OCI-LY3 (cell line): Measurements from ENCODE around the gene EXOC7.

Experiments used
- H2AFZ ChIP-seq: fragments of 200-600, 300-600 bp; shearing (Covaris generic); 2 replicates; pipeline ENCODE4 v1.6.0; 2014; ENCODE audit warnings: antibody characterized with exemption, low read depth, low read length
- H3K27ac ChIP-seq: fragments of 200-600, 300-600 bp; sonication (generic); 2 replicates; pipeline ENCODE4 v1.5.1; 2014; ENCODE audit warnings: mild to moderate bottlenecking, low read length, moderate library complexity, mixed read lengths
- H3K27me3 ChIP-seq: fragments of 200-600, 300-600 bp; sonication (generic); 2 replicates; pipeline ENCODE4 v1.6.1; 2014; ENCODE audit warnings: low read depth, low read length, mixed read lengths
- H3K36me3 ChIP-seq: fragments of 200-600, 300-600 bp; sonication (generic); replicated peaks from 2 replicates; pipeline ENCODE3; 2014; ENCODE audit warnings: low read depth, low read length, mixed read lengths
- H3K4me1 ChIP-seq: fragments of 300-600, 200-600 bp; sonication (generic); 2 replicates; pipeline ENCODE4 v1.6.1; 2014; ENCODE audit warnings: low read length, mixed read lengths
- H3K4me2 ChIP-seq: fragments of 200-600, 300-600 bp; sonication (generic); 2 replicates; pipeline ENCODE4 v1.6.1; 2014; ENCODE audit warnings: low read length, mixed read lengths
- H3K4me3 ChIP-seq: fragments of 300-600, 200-600 bp; sonication (generic); 2 replicates; pipeline ENCODE4 v1.5.1; 2014; ENCODE audit warnings: antibody characterized with exemption, mild to moderate bottlenecking, low read length, moderate library complexity
- H3K79me2 ChIP-seq: fragments of 300-600, 200-600 bp; shearing (Covaris generic); 2 replicates; pipeline ENCODE4 v1.6.1; 2014; ENCODE audit warnings: mild to moderate bottlenecking, low read length, mixed read lengths
- H3K9ac ChIP-seq: fragments of 300-600, 200-600 bp; shearing (Covaris generic); 2 replicates; pipeline ENCODE4 v1.6.0; 2014; ENCODE audit warnings: mild to moderate bottlenecking, low read length, moderate library complexity
- H3K9me3 ChIP-seq: fragments of 200-600, 300-600 bp; shearing (Covaris generic); 2 replicates; pipeline ENCODE4 v1.6.1; 2014; ENCODE audit warnings: low read length, mixed read lengths; ENCODE audit not compliant: insufficient read depth
- H4K20me1 ChIP-seq: fragments of 200-600, 300-600 bp; sonication (generic); 2 replicates; pipeline ENCODE4 v1.6.1; 2016; ENCODE audit warnings: low read length, mixed read lengths; ENCODE audit not compliant: insufficient read depth
- EZH2phosphoT487 ChIP-seq: fragments of 200-600 bp; shearing (Covaris generic); IDR thresholded peaks from 2 replicates; pipeline ENCODE4 v1.6.1; 2018; ENCODE audit warnings: antibody characterized with exemption, mixed run types, low read depth
- TF ChIP-seq, protein P1 (sequence below): fragments of 200-600, 300-600 bp; sonication (generic); IDR thresholded peaks from 2 replicates; pipeline ENCODE4 v1.5.1; 2014; ENCODE audit warnings: antibody characterized with exemption, low read length, low read depth

The EXOC7 gene

DNA sequence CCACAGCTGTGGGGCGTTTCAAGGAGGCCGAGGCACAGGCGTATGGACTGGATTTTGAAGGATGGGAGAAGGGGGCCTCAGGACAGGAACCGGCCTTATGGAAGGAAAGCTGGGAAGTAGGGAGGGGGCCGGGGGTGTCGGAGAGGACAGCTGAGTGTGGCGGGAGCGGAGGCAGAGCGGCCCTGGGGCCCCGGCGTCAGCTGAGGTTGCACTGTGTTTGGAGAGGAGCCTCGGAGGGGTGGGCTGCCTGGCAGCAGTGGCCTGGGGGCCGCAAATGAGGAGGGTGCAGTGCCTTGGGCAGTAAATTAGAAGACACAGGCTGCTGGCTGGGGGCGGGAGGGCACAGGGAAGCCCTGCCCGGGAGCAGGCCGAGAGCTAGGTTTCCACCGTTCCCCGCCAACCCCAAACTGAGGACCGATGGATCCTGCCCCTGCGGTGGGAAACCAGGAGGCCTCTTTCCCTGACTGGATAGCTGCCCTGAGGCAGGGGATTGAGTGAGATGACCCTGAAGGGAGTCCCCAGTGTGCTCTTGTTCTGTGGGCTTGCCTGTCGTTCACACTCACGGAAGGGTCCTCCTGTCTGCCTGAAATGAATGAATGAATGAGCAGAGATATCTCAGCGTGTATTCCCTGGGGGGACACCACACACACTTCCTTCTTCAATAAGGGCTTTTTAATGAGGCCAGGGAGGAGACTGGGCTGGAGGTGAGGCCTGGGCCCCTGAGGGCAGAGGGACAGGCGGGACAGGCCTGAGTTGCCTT is 19.0 kb upstream of the EXOC7 start:
- no peaks in the 10 kb centered on the region for H3K27me3 ChIP-seq
- H3K36me3 ChIP-seq = no peaks in the 10 kb centered on the region
- no peak overlapping the region for H3K27ac ChIP-seq
- H3K4me2 ChIP-seq = no peak overlapping the region
- TF ChIP-seq, protein P1, sequence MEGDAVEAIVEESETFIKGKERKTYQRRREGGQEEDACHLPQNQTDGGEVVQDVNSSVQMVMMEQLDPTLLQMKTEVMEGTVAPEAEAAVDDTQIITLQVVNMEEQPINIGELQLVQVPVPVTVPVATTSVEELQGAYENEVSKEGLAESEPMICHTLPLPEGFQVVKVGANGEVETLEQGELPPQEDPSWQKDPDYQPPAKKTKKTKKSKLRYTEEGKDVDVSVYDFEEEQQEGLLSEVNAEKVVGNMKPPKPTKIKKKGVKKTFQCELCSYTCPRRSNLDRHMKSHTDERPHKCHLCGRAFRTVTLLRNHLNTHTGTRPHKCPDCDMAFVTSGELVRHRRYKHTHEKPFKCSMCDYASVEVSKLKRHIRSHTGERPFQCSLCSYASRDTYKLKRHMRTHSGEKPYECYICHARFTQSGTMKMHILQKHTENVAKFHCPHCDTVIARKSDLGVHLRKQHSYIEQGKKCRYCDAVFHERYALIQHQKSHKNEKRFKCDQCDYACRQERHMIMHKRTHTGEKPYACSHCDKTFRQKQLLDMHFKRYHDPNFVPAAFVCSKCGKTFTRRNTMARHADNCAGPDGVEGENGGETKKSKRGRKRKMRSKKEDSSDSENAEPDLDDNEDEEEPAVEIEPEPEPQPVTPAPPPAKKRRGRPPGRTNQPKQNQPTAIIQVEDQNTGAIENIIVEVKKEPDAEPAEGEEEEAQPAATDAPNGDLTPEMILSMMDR = no peak
- TF ChIP-seq EZH2phosphoT487 = no peak
- no peak overlapping the region for H3K9ac ChIP-seq
- no peaks in the 10 kb centered on the region for H4K20me1 ChIP-seq
- no peak overlapping the region for H3K4me3 ChIP-seq
- no peaks in the 10 kb centered on the region for H3K9me3 ChIP-seq
- H2AFZ ChIP-seq = no peak overlapping the region
- H3K4me1 ChIP-seq = peaks cover 3% of the 10 kb centered on the region; the same call in 1 of the 2 replicates
- H3K79me2 ChIP-seq = no peaks in the 10 kb centered on the region

DNA sequence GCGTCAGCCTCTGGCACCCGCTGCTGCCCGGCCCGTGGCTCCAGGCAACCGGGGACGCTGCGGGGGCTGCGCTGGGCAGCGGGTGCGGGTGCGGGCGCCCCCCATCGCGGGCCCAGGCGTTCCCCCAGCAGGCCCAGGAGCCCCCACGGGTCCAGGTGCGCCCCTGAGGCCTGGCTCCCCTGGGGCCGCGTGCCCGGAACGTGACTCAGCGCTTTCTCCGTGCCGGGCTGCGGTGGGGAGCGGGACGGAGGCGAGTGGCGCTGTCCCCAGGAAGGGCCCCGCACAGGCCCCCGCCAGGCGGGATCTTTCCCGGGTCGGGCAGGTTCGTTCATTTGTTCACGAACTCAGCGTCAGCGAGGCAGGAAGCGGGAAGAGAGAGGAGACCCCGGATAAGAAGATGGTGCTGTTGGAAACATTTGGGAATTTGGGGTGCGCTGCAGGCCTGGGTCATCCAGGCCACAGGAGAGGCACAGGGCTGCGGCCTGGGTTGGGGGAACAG is 18.4 kb upstream of the EXOC7 start:
- Histone ChIP-seq H3K27ac (no peak overlapping the region), H3K27me3 (no peaks in the 10 kb centered on the region), H3K9me3 (no peaks in the 10 kb centered on the region), H3K79me2 (no peaks in the 10 kb centered on the region), H3K4me1 (peaks cover 3% of the 10 kb centered on the region; the same call in 1 of the 2 replicates), H3K4me3 (peak overlapping the region; percentile 68), H4K20me1 (no peaks in the 10 kb centered on the region), H3K4me2 (peak overlapping the region; percentile 85), H3K9ac (peak overlapping the region; percentile 69), H3K36me3 (no peaks in the 10 kb centered on the region), H2AFZ (peak overlapping the region; percentile 87)
- no peak for TF ChIP-seq EZH2phosphoT487
- TF ChIP-seq, protein P1 = no peak

DNA sequence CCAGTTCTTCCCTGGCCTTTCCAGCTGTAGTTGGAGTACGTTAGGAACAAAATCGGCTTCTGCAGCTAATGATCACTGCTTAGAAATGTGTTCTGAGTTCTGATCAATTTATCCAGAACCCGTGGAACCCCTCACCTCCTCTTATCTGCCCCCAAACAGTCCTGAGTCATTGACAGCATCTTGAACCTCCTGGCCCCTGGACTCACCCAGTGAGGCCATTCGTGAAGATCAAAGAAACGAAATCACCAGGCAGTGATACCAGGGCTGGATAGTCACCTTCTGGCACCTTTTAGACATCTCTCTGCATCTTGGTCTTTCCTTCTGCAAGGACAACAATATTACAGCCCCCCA is 17.0 kb upstream of the EXOC7 start:
- TF ChIP-seq, protein P1 = no peak
- TF ChIP-seq EZH2phosphoT487 = no peak

DNA sequence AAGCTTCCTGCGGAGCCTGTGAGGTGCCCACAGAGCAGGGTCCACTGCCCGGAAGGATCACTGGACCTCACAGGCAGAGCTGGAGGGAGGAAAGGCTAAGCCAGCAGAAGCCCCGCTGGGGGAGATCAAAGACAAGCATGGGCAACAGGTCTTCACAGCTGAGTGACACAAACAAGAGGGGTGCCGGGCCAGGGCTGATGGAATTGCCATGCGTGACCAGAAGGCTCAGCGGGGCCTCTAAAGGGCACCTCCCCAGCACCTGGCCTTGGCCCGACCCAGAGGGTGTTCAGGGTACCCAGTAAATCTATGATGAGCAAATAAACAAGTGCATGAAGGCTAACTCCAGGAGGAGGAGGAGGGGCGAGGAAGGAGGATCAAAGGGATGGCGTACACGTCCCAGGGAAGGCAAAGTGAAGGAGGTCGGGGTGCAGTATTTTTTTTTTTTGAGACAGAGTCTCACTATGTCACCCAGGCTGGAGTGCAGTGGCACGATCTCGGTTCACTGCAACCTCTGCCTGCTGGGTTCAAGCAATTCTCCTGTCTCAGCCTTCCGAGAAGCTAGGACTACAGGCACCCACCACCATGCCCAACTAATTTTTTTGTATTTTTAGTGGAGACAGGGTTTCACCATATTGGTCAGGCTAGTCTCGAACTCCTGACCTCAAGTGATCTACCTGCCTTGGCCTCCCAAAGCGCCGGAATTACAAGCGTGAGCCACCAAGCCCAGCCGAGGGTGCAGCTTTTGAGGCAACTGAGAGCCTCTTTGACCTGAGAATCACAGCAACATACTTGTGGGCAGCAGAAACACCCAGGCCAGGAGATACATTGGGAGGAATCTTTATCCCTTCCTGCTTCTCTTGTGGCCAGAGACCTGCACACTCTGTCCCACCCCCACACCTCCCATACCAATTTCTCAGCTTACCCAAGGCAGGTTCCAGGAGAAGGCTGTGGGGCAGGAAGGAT is 16.1 kb upstream of the EXOC7 start:
- Histone ChIP-seq H3K4me2 (no peak overlapping the region), H4K20me1 (no peaks in the 10 kb centered on the region), H3K79me2 (no peaks in the 10 kb centered on the region), H3K27me3 (no peaks in the 10 kb centered on the region), H2AFZ (no peak overlapping the region), H3K9me3 (no peaks in the 10 kb centered on the region), H3K27ac (no peak overlapping the region), H3K9ac (no peak overlapping the region), H3K4me3 (no peak overlapping the region), H3K4me1 (peaks cover 3% of the 10 kb centered on the region; the same call in 1 of the 2 replicates), H3K36me3 (no peaks in the 10 kb centered on the region)
- TF ChIP-seq, protein P1 = no peak

More for the DNA sequence above, 17.0 kb upstream of the EXOC7 start:
- no peak overlapping the region for H3K9ac ChIP-seq
- H4K20me1 ChIP-seq = no peaks in the 10 kb centered on the region
- no peaks in the 10 kb centered on the region for H3K27me3 ChIP-seq
- no peak overlapping the region for H2AFZ ChIP-seq
- H3K79me2 ChIP-seq = no peaks in the 10 kb centered on the region
- H3K9me3 ChIP-seq = no peaks in the 10 kb centered on the region
- no peak overlapping the region for H3K4me2 ChIP-seq
- no peaks in the 10 kb centered on the region for H3K36me3 ChIP-seq
- H3K4me3 ChIP-seq = no peak overlapping the region
- peaks cover 3% of the 10 kb centered on the region; the same call in 1 of the 2 replicates for H3K4me1 ChIP-seq
- H3K27ac ChIP-seq = no peak overlapping the region
